ENCODE results near the gene TRAF1.

The TRAF1 gene

DNA sequence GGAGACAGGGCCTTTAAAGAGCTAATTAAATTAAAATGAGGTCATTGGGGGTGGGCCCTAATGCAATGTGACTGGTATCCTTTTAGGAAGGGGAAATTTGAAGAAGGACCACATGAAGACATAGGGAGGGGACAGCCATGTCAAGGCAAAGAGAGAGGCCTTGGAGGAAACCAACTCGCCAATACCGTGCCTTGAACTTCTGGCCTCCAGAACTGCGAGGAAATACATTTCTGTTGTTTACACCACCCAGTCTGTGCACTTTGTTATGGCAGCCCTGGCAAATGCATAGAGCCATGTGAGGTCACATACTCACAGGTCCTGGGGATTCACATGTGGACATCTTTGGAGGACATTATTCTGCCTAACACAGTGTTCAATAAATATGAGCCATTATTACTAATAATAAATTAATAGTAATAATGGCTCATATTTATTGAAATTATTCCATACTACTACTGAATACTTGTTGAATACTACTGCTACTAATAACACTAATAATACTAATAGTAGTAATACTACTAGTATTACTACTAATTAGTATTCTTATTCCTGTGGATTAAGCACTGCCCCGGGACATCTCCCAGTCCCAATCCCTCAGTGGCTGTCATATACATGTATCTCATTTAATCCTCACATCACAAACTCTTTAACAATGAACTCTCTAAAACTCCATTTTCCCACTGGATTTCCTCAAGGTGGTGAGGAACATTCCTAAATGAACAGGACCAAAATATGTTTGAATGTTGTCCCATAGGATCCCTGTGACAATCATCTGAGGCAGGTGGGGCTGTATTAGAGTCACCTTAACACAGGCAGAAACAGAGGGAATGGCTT, 8.4 kb downstream of the TRAF1 start:
- no peak overlapping the region for H3K27ac ChIP-seq (ENCODE audit: low read depth, low read length)

DNA sequence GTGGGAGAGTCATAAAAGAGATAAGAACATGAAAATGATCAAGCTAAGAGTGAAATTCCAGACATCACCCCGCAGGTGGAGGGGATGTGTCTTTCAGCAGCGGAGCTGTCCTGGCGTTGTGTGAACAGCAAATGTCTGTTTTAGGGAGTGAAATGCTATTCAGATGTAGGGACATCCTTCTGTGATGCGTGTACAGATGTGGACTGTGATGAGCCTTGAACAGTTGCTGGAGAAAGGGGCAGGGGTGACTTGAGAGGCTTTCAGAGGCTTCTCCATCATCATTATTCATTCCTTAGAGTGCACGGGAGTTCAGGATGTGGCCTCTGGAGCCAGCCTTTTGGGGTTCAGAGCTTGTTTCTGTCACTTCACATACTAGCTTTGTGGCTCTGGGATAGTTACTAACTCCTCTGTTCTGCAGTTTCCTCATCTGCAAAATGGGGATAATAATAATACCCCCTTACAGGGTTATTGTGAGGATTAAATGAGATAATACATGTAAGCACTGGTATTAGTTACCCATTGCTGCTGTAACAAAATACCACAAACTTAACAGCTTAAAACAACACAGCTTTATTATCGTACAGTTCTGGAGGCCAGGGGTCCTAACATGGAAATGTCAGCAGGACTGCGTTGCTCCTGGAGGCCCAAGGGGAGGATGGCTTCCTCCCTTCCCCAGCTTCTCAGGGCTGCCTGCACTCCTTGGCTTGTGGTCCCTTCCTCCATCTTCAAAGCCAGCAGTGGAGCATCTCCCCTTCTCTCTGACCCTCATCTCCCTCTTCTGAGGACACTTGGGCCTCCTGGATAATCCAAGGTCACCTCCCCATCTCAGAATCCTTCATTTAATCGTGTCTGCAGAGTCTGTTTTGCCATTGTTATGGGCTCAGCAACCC, 9.4 kb downstream of the TRAF1 start:
- TF ChIP-seq CTCF (IDR thresholded peaks at IDR 0.05; ENCODE audit: insufficient read depth, low read length, poor library complexity, severe bottlenecking) (no peak), EZH2phosphoT487 (conservative IDR thresholded peaks at IDR 0.05; ENCODE audit: low read length) (no peak)
- Histone ChIP-seq H3K27me3 (ENCODE audit: low read length) (no peaks in the 10 kb centered on the region), H3K9ac (ENCODE audit: low read length) (no peak overlapping the region), H3F3A (ENCODE audit: insufficient read depth) (0 out of 2 replicates have a peak, but pooled peaks cover 3% of the 10 kb centered on the region), H4K20me1 (ENCODE audit: low read depth, low read length) (no peaks in the 10 kb centered on the region), H3K36me3 (ENCODE audit: low read length) (no peaks in the 10 kb centered on the region), H3K4me3 (ENCODE audit: insufficient read depth, low read length, poor library complexity, severe bottlenecking) (no peak overlapping the region), H3K27ac (ENCODE audit: low read depth, low read length) (no peak overlapping the region), H2AFZ (ENCODE audit: low read depth, low read length, severe bottlenecking) (no peak overlapping the region), H3K4me2 (ENCODE audit: low read depth, low read length, poor library complexity, severe bottlenecking) (no peak overlapping the region), H3K9me3 (ENCODE audit: insufficient read depth, low read length) (no peaks in the 10 kb centered on the region), H3K79me2 (ENCODE audit: insufficient read depth, low read length) (no peaks in the 10 kb centered on the region), H3K9me2 (replicated peaks; ENCODE audit: insufficient read depth, low read length) (no peaks in the 10 kb centered on the region)

More for the DNA sequence above, 8.4 kb downstream of the TRAF1 start:
- H3K79me2 ChIP-seq (ENCODE audit: insufficient read depth, low read length) = no peaks in the 10 kb centered on the region
- no peaks in the 10 kb centered on the region for H3K36me3 ChIP-seq (ENCODE audit: low read length)
- H3K27me3 ChIP-seq (ENCODE audit: low read length) = no peaks in the 10 kb centered on the region
- TF ChIP-seq CTCF (IDR thresholded peaks at IDR 0.05; ENCODE audit: insufficient read depth, low read length, poor library complexity, severe bottlenecking) (no peak), EZH2phosphoT487 (conservative IDR thresholded peaks at IDR 0.05; ENCODE audit: low read length) (no peak)
- no peak overlapping the region for H2AFZ ChIP-seq (ENCODE audit: low read depth, low read length, severe bottlenecking)
- no peak overlapping the region for H3K4me3 ChIP-seq (ENCODE audit: insufficient read depth, low read length, poor library complexity, severe bottlenecking)
- no peaks in the 10 kb centered on the region for H3K9me3 ChIP-seq (ENCODE audit: insufficient read depth, low read length)
- no peaks in the 10 kb centered on the region for H3K9me2 ChIP-seq (replicated peaks; ENCODE audit: insufficient read depth, low read length)
- 0 out of 2 replicates have a peak, but pooled peaks cover 3% of the 10 kb centered on the region for H3F3A ChIP-seq (ENCODE audit: insufficient read depth)
- H3K4me2 ChIP-seq (ENCODE audit: low read depth, low read length, poor library complexity, severe bottlenecking) = no peak overlapping the region
- H3K9ac ChIP-seq (ENCODE audit: low read length) = no peak overlapping the region
- H4K20me1 ChIP-seq (ENCODE audit: low read depth, low read length) = no peaks in the 10 kb centered on the region

DNA sequence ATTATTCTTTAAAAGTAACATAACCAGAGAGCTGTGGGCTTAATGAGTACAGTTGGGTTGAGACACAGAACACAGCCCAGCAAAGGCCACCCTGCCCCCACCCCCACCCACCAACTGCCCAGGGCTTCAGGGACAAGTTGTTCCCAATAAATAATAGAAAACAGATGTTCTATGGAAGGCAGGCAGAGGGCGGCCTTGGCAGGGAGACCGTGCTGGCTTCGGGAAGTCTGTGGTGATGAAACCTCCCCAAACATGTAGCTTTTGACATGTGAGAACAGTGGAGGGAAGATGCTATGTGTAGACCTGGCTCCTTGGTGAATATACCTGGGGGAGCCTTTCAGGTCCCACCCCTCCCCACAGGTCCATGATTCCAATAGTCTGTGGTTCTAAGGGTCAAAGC, 10.0 kb downstream of the TRAF1 start:
- Histone ChIP-seq H2AFZ (ENCODE audit: low read depth, low read length, severe bottlenecking) (no peak overlapping the region), H3K4me3 (ENCODE audit: insufficient read depth, low read length, poor library complexity, severe bottlenecking) (no peak overlapping the region), H3F3A (ENCODE audit: insufficient read depth) (0 out of 2 replicates have a peak, but pooled peaks cover 3% of the 10 kb centered on the region), H3K27ac (ENCODE audit: low read depth, low read length) (no peak overlapping the region), H3K79me2 (ENCODE audit: insufficient read depth, low read length) (no peaks in the 10 kb centered on the region), H4K20me1 (ENCODE audit: low read depth, low read length) (no peaks in the 10 kb centered on the region), H3K9ac (ENCODE audit: low read length) (no peak overlapping the region), H3K36me3 (ENCODE audit: low read length) (no peaks in the 10 kb centered on the region), H3K9me2 (replicated peaks; ENCODE audit: insufficient read depth, low read length) (no peaks in the 10 kb centered on the region), H3K27me3 (ENCODE audit: low read length) (no peaks in the 10 kb centered on the region), H3K4me2 (ENCODE audit: low read depth, low read length, poor library complexity, severe bottlenecking) (no peak overlapping the region), H3K9me3 (ENCODE audit: insufficient read depth, low read length) (no peaks in the 10 kb centered on the region)
- TF ChIP-seq CTCF (IDR thresholded peaks at IDR 0.05; ENCODE audit: insufficient read depth, low read length, poor library complexity, severe bottlenecking) = no peak
- no peak for TF ChIP-seq EZH2phosphoT487 (conservative IDR thresholded peaks at IDR 0.05; ENCODE audit: low read length)

All from SU-DHL-6 (cell line).